Trophoblast cell (in vitro differentiated cells and primary cell): ENCODE results near the gene TASOR2.

ENCODE experiments used
- DNase-seq, 2 donors: peaks; one replicate each; pipeline ENCODE4 v3.0.0-alpha.2; 2016
- H2AFZ ChIP-seq: 2 replicates; pipeline ENCODE4 v1.6.1; 2013; ENCODE audit warnings: low read length, moderate library complexity, mild to moderate bottlenecking; ENCODE audit not compliant: insufficient read depth, poor library complexity
- H2AK5ac ChIP-seq: 2 replicates; pipeline ENCODE4 v1.6.1; 2013; ENCODE audit warnings: mild to moderate bottlenecking, low read length
- H2BK120ac ChIP-seq: 2 replicates; pipeline ENCODE4 v1.6.1; 2013; ENCODE audit warnings: low read length, mild to moderate bottlenecking, moderate library complexity; ENCODE audit not compliant: insufficient read depth, poor library complexity
- H2BK12ac ChIP-seq: 2 replicates; pipeline ENCODE4 v1.6.1; 2013; ENCODE audit warnings: mild to moderate bottlenecking, low read length, moderate library complexity
- H2BK5ac ChIP-seq: 2 replicates; pipeline ENCODE4 v1.6.1; 2013; ENCODE audit warnings: low read length, low read depth, moderate library complexity, mild to moderate bottlenecking; ENCODE audit not compliant: poor library complexity
- H3K14ac ChIP-seq: 2 replicates; pipeline ENCODE4 v1.6.1; 2013; ENCODE audit warnings: mild to moderate bottlenecking, low read length
- H3K18ac ChIP-seq: 2 replicates; pipeline ENCODE4 v1.6.1; 2013; ENCODE audit warnings: mild to moderate bottlenecking, low read length
- H3K23ac ChIP-seq: 2 replicates; pipeline ENCODE4 v1.6.1; 2013; ENCODE audit warnings: low read length
- H3K27ac ChIP-seq: 2 replicates; pipeline ENCODE4 v1.5.1; 2013; ENCODE audit warnings: low read depth, mild to moderate bottlenecking, inconsistent platforms, low read length, moderate library complexity
- H3K27me3 ChIP-seq: 2 replicates; pipeline ENCODE4 v1.6.1; 2013; ENCODE audit warnings: inconsistent platforms, mild to moderate bottlenecking, low read length, moderate library complexity; ENCODE audit not compliant: insufficient read depth
- H3K36me3 ChIP-seq, 2 experiments: 1 replicate in 1 of 2; 2 replicates in 1 of 2; pipeline ENCODE4 v1.6.1; 2013; ENCODE audit warnings: low read length in 2 of 2, mild to moderate bottlenecking in 2 of 2, moderate library complexity in 1 of 2; ENCODE audit not compliant: insufficient read depth in 2 of 2, control insufficient read depth in 1 of 2
- H3K4ac ChIP-seq: 2 replicates; pipeline ENCODE4 v1.6.1; 2013; ENCODE audit warnings: low read depth, mild to moderate bottlenecking, low read length, moderate library complexity
- H3K4me1 ChIP-seq, 2 experiments: 1 replicate in 1 of 2; 2 replicates in 1 of 2; pipeline ENCODE4 v1.6.1; 2013; ENCODE audit warnings: low read length in 2 of 2, mild to moderate bottlenecking in 2 of 2, moderate library complexity in 1 of 2; ENCODE audit not compliant: insufficient read depth in 2 of 2, control insufficient read depth in 1 of 2
- H3K4me2 ChIP-seq: 2 replicates; pipeline ENCODE4 v1.6.1; 2013; ENCODE audit warnings: inconsistent platforms, mild to moderate bottlenecking, low read length, moderate library complexity
- H3K4me3 ChIP-seq: 2 replicates; pipeline ENCODE4 v1.5.1; 2013; ENCODE audit warnings: mild to moderate bottlenecking, low read depth, low read length, inconsistent platforms
- H3K79me1 ChIP-seq: one replicate; pipeline ENCODE4 v1.6.1; 2013; ENCODE audit warnings: low read length
- H3K79me2 ChIP-seq: 2 replicates; pipeline ENCODE4 v1.6.1; 2013; ENCODE audit warnings: low read length, mild to moderate bottlenecking; ENCODE audit not compliant: control insufficient read depth, insufficient read depth, poor library complexity
- H3K9ac ChIP-seq: 2 replicates; pipeline ENCODE4 v1.6.1; 2013; ENCODE audit warnings: mild to moderate bottlenecking, low read length
- H3K9me3 ChIP-seq: 2 replicates; pipeline ENCODE4 v1.6.1; 2013; ENCODE audit warnings: low read depth, mild to moderate bottlenecking, control low read depth, inconsistent platforms, low read length; ENCODE audit not compliant: insufficient read depth
- H4K12ac ChIP-seq: 2 replicates; pipeline ENCODE4 v1.6.1; 2013; ENCODE audit warnings: low read depth, mild to moderate bottlenecking, low read length, moderate library complexity
- H4K8ac ChIP-seq: 2 replicates; pipeline ENCODE4 v1.6.1; 2013; ENCODE audit warnings: low read depth, mild to moderate bottlenecking, low read length, moderate library complexity
- H4K91ac ChIP-seq: one replicate; pipeline ENCODE4 v1.6.1; 2013; ENCODE audit warnings: low read depth, mild to moderate bottlenecking, low read length, moderate library complexity
- WGBS: extraction: QIAGEN DNeasy Blood & Tissue Kit; methylation state at CpG from one replicate; pipeline ENCODE4 v1.1.7; 2013; ENCODE audit warnings: missing lambda C conversion rate; ENCODE audit not compliant: insufficient read length, insufficient coverage; ENCODE audit errors: extremely low coverage; 5-methylcytosine and 5-hydroxymethylcytosine counted together

Gene TASOR2

GRCh38 chr10:5658871-5659618, 25.6 kb upstream of the TASOR2 start:
- Histone ChIP-seq H2BK120ac (no peak overlapping the region), H3K79me1 (no peaks in the 10 kb centered on the region), H3K14ac (no peak overlapping the region), H3K79me2 (no peaks in the 10 kb centered on the region), H4K12ac (no peak overlapping the region), H2AFZ (no peak overlapping the region), H3K27ac (no peak overlapping the region), H2AK5ac (no peak overlapping the region), H4K8ac (no peak overlapping the region), H2BK5ac (no peak overlapping the region), H3K9ac (no peak overlapping the region), H3K9me3 (no peaks in the 10 kb centered on the region), H3K27me3 (no peaks in the 10 kb centered on the region), H4K91ac (no peak overlapping the region), H3K23ac (no peak overlapping the region), H3K4me3 (no peak overlapping the region), H3K4ac (no peak overlapping the region), H3K4me1 (peaks cover 14 to 17% of the 10 kb centered on the region in 2 experiments), H3K18ac (no peak overlapping the region), H3K36me3 (no peaks in the 10 kb centered on the region), H3K4me2 (no peak overlapping the region), H2BK12ac (no peak overlapping the region)
- no peak for DNase-seq
- no CpG with 5 or more reads among the region's 20 CpGs for WGBS

- WGBS, result no CpG with 5 or more reads among the region's 16 CpGs
- no peak overlapping the region for H3K4me3 ChIP-seq
- peak; percentile 63 to 76 for DNase-seq
- no peak overlapping the region for H3K27ac ChIP-seq
- H3K9ac ChIP-seq, result no peak overlapping the region
- no peak overlapping the region for H4K12ac ChIP-seq
- no peak overlapping the region for H2BK12ac ChIP-seq
- no peak overlapping the region for H2AFZ ChIP-seq
- no peak overlapping the region for H3K23ac ChIP-seq
- H3K4me1 ChIP-seq, result peaks cover 14% of the 10 kb centered on the region in 2 experiments
- H3K79me2 ChIP-seq, result no peaks in the 10 kb centered on the region
- no peak overlapping the region for H4K91ac ChIP-seq
- no peak overlapping the region for H3K4me2 ChIP-seq
- no peak overlapping the region for H3K18ac ChIP-seq
- H3K9me3 ChIP-seq, result no peaks in the 10 kb centered on the region
- no peaks in the 10 kb centered on the region for H3K36me3 ChIP-seq
- no peak overlapping the region for H2BK120ac ChIP-seq
- H2AK5ac ChIP-seq, result no peak overlapping the region
- H3K14ac ChIP-seq, result no peak overlapping the region
- no peaks in the 10 kb centered on the region for H3K27me3 ChIP-seq
- no peak overlapping the region for H4K8ac ChIP-seq
- H3K79me1 ChIP-seq, result no peaks in the 10 kb centered on the region
- no peak overlapping the region for H2BK5ac ChIP-seq
- no peak overlapping the region for H3K4ac ChIP-seq
Measured at GRCh38 chr10:5659702-5660528, 24.7 kb upstream of the TASOR2 start.

- DNase-seq, result no peak
- H4K91ac ChIP-seq, result no peak overlapping the region
- no peaks in the 10 kb centered on the region for H3K9me3 ChIP-seq
- no peak overlapping the region for H3K27ac ChIP-seq
- WGBS, result no CpG with 5 or more reads among the region's 6 CpGs
- no peak overlapping the region for H2AFZ ChIP-seq
- H4K12ac ChIP-seq, result no peak overlapping the region
- no peak overlapping the region for H3K23ac ChIP-seq
- no peak overlapping the region for H3K9ac ChIP-seq
- H3K79me1 ChIP-seq, result peaks cover under 1% of the 10 kb centered on the region
- H2AK5ac ChIP-seq, result no peak overlapping the region
- no peak overlapping the region for H3K18ac ChIP-seq
- peaks cover 14 to 17% of the 10 kb centered on the region in 2 experiments for H3K4me1 ChIP-seq
- no peak overlapping the region for H3K4ac ChIP-seq
- H2BK5ac ChIP-seq, result no peak overlapping the region
- no peaks in the 10 kb centered on the region for H3K36me3 ChIP-seq
- no peak overlapping the region for H3K4me3 ChIP-seq
- no peak overlapping the region for H2BK120ac ChIP-seq
- H4K8ac ChIP-seq, result no peak overlapping the region
- no peaks in the 10 kb centered on the region for H3K27me3 ChIP-seq
- no peaks in the 10 kb centered on the region for H3K79me2 ChIP-seq
- H2BK12ac ChIP-seq, result no peak overlapping the region
- no peak overlapping the region for H3K4me2 ChIP-seq
- no peak overlapping the region for H3K14ac ChIP-seq
Measured at GRCh38 chr10:5661043-5661442, 23.6 kb upstream of the TASOR2 start.

GRCh38 chr10:5662708-5663579, 21.7 kb upstream of the TASOR2 start:
- Histone ChIP-seq H4K8ac (no peak overlapping the region), H4K91ac (no peak overlapping the region), H2BK120ac (no peak overlapping the region), H2AK5ac (no peak overlapping the region), H3K9me3 (no peaks in the 10 kb centered on the region), H3K79me1 (peaks cover 3% of the 10 kb centered on the region), H3K14ac (no peak overlapping the region), H4K12ac (no peak overlapping the region), H3K36me3 (no peaks in the 10 kb centered on the region), H3K79me2 (no peaks in the 10 kb centered on the region), H3K23ac (peak overlapping the region; percentile 30), H3K4ac (no peak overlapping the region), H3K27ac (no peak overlapping the region), H3K4me2 (no peak overlapping the region), H3K9ac (no peak overlapping the region), H3K4me1 (peaks cover 18 to 21% of the 10 kb centered on the region in 2 experiments), H3K4me3 (no peak overlapping the region), H2BK12ac (no peak overlapping the region), H2BK5ac (no peak overlapping the region), H3K27me3 (no peaks in the 10 kb centered on the region), H2AFZ (no peak overlapping the region), H3K18ac (no peak overlapping the region)
- WGBS, result no CpG with 5 or more reads among the region's 9 CpGs
- DNase-seq, result no peak
